OCI-LY7 (cell line): ENCODE measurements around the gene SEBOX. TPM values are rescaled to one million over a fixed set of nuclear protein-coding genes. Genes with fewer than 3 reads are reported as not detected.

Experiments
- BruUV-seq: library from RNA; stranded (reverse); fragments of 400-500 nt; replicated peaks from 2 replicates; lab custom pipeline; 2021; lab: Mats Ljungman, UMichigan
- CTCF ChIA-PET: fragments of 300-600 bp; sonication (Branson Sonifier 250); formaldehyde crosslinking; loops from one replicate; lab custom pipeline; 2022; ENCODE audit warnings: antibody characterized with exemption; ENCODE audit not compliant: unreplicated experiment; lab: Charles Lee
- POLR2A ChIA-PET: fragments of 300-600 bp; sonication (Branson Sonifier 250); formaldehyde crosslinking; loops from one replicate; lab custom pipeline; 2022; ENCODE audit warnings: antibody characterized with exemption; lab: Charles Lee
- DNase-seq: peaks from one replicate; pipeline ENCODE4 v3.0.0-alpha.2; 2015; ENCODE audit warnings: low spot score
- H2AFZ ChIP-seq: fragments of 200-600 bp; sonication (generic), shearing (Covaris generic); 2 replicates; pipeline ENCODE4 v1.6.1; 2014; ENCODE audit warnings: mild to moderate bottlenecking, antibody characterized with exemption, low read length, moderate library complexity
- H3K27ac ChIP-seq: fragments of 200-600 bp; sonication (generic); 2 replicates; pipeline ENCODE4 v1.5.1; 2014; ENCODE audit warnings: mixed run types, low read depth, mild to moderate bottlenecking, moderate library complexity, low read length, inconsistent platforms; ENCODE audit not compliant: poor library complexity, severe bottlenecking
- H3K36me3 ChIP-seq: fragments of 200-600 bp; sonication (generic); 2 replicates; pipeline ENCODE4 v1.6.1; 2014; ENCODE audit warnings: mild to moderate bottlenecking, antibody characterized with exemption, low read length, moderate library complexity, mixed read lengths; ENCODE audit not compliant: insufficient read depth
- H3K4me1 ChIP-seq: fragments of 200-600 bp; sonication (generic); 2 replicates; pipeline ENCODE4 v1.5.1; 2014; ENCODE audit warnings: mild to moderate bottlenecking, low read length; ENCODE audit not compliant: insufficient read depth, poor library complexity, severe bottlenecking
- H3K4me2 ChIP-seq: fragments of 200-600 bp; sonication (generic); 2 replicates; pipeline ENCODE4 v1.6.1; 2014; ENCODE audit warnings: mild to moderate bottlenecking, low read length
- H3K4me3 ChIP-seq: fragments of 200-600 bp; sonication (generic); 2 replicates; pipeline ENCODE4 v1.5.1; 2014; ENCODE audit warnings: mild to moderate bottlenecking, low read depth, low read length; ENCODE audit not compliant: poor library complexity, severe bottlenecking
- H3K79me2 ChIP-seq: fragments of 200-600 bp; sonication (generic); 2 replicates; pipeline ENCODE4 v1.6.1; 2016; ENCODE audit warnings: low read depth, mild to moderate bottlenecking, low read length, moderate library complexity, mixed read lengths; ENCODE audit not compliant: insufficient read depth
- H3K9me2 ChIP-seq: fragments of 200-600 bp; sonication (generic); 2 replicates; pipeline ENCODE4 v1.6.1; 2016; ENCODE audit warnings: mild to moderate bottlenecking, low read length, mixed read lengths; ENCODE audit not compliant: insufficient read depth
- H3K9me3 ChIP-seq: fragments of 200-600 bp; sonication (generic); 2 replicates; pipeline ENCODE4 v1.6.1; 2014; ENCODE audit warnings: mild to moderate bottlenecking, mixed run types, low read length, mixed read lengths
- H4K20me1 ChIP-seq: fragments of 200-600 bp; sonication (generic); 2 replicates; pipeline ENCODE4 v1.6.1; 2014; ENCODE audit warnings: mild to moderate bottlenecking, antibody characterized with exemption, low read length, moderate library complexity, mixed read lengths; ENCODE audit not compliant: insufficient read depth
- CTCF ChIP-seq: fragments of 200-600 bp; sonication (generic); conservative IDR thresholded peaks from 2 replicates; pipeline ENCODE4 v1.5.1; 2014; ENCODE audit warnings: mild to moderate bottlenecking, antibody characterized with exemption, low read length, moderate library complexity, mixed read lengths
- EZH2phosphoT487 ChIP-seq: fragments of 200-600 bp; sonication (generic); IDR thresholded peaks from 2 replicates; pipeline ENCODE4 v1.6.1; 2018; ENCODE audit warnings: low read depth, borderline replicate concordance, mild to moderate bottlenecking, mixed run types, antibody characterized with exemption, low read length, moderate library complexity, mixed read lengths
- intact Hi-C: fragments of 100-400 bp; cut with micrococcal nuclease; formaldehyde crosslinking; loops from one replicate; pipeline ENCODE4 v1.10.0; 2022; ENCODE audit not compliant: unreplicated experiment
- total RNA-seq, 2 experiments: library from RNA; depleted of rRNA in 1 of 2; stranded (reverse); fragments of >200 nt in 1 of 2; shearing (Covaris generic) in 1 of 2; gene quantifications; 2 replicates each; pipeline ENCODE4 v1.2.3, GENCODE V29; 2014 to 2022

Gene SEBOX
- total RNA-seq, 2 experiments from 2014 or later = not detected

DNA sequence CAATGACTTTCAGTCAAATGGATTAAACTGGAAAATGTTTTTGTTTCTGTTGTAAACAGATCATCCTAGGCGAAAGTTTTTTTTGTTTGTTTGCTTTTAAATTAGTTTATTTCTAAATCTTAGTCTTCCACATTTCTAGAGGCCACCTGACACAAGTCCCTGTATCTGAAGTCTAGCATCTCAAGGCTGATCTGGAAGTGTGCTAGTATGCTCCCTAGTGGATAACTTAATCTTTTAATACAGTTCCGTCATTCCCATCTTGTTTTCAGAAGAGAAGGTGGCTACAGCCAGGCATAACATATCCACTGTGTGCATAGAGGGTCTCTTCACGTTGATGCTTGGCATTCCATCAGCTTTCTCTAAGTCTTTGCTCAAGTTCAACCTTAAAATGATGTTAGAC lies 37.3 kb downstream of the SEBOX start:
- Histone ChIP-seq H2AFZ (no peak overlapping the region), H3K4me1 (peaks cover 10% of the 10 kb centered on the region), H3K4me2 (no peak overlapping the region), H3K79me2 (peaks cover 33% of the 10 kb centered on the region), H3K9me2 (no peaks in the 10 kb centered on the region), H4K20me1 (0 out of 2 replicates have a peak, but pooled peaks cover 7% of the 10 kb centered on the region), H3K36me3 (peaks cover 60% of the 10 kb centered on the region), H3K9me3 (no peaks in the 10 kb centered on the region), H3K4me3 (no peak overlapping the region), H3K27ac (no peak overlapping the region)
- TF ChIP-seq EZH2phosphoT487 (no peak), CTCF (peak; percentile 26; the same call in 1 of the 2 replicates)
- intact Hi-C loops = no loop called here
- DNase-seq = no peak
- ChIA-PET POLR2A (interaction anchor here (0.7 kb wide), 1 partner anchor 72 kb away, joined by 3 read pairs; no protein-coding TSS in a partner anchor), CTCF (no interaction called here)
- BruUV-seq = no TSS peak

GRCh38 chr17:28327031-28327607 lies 37.9 kb downstream of the SEBOX start:
- DNase-seq = no peak
- no peak overlapping the region for H3K4me3 ChIP-seq
- no peak for TF ChIP-seq CTCF
- TF ChIP-seq EZH2phosphoT487 = no peak
- no peak overlapping the region for H3K4me2 ChIP-seq
- H3K9me3 ChIP-seq = no peaks in the 10 kb centered on the region
- H4K20me1 ChIP-seq = 0 out of 2 replicates have a peak, but pooled peaks cover 7% of the 10 kb centered on the region
- CTCF ChIA-PET = no interaction called here
- H3K9me2 ChIP-seq = no peaks in the 10 kb centered on the region
- no peak overlapping the region for H3K27ac ChIP-seq
- BruUV-seq = TSS peak; percentile 25
- intact Hi-C loops = no loop called here
- peaks cover 10% of the 10 kb centered on the region for H3K4me1 ChIP-seq
- POLR2A ChIA-PET = interaction anchor here (0.6 kb wide), 2 partner anchors 17 to 19 kb away, joined by 3 to 4 read pairs; no protein-coding TSS in a partner anchor
- H3K79me2 ChIP-seq = peaks cover 38% of the 10 kb centered on the region
- no peak overlapping the region for H2AFZ ChIP-seq
- H3K36me3 ChIP-seq = peaks cover 66% of the 10 kb centered on the region

DNA sequence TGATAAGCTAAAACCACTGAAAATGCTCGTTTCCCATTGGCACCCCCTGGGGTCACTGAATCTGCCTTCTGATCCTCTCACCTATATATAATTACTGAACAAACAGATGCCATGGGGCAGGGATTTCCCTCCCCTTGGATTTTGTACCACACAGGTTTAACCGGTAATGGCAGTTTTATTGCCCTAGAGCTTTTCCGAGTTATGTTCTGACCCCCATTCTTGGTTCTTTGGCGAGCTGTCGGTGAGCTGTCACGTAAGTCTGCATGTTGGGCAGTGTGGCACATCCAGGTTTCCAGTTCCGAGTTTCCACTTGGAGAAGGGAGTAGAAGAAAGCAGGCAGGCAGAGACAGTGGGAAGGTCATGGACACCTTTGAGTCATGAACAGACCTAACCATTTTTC lies 38.9 kb downstream of the SEBOX start:
- TF ChIP-seq CTCF = no peak
- TF ChIP-seq EZH2phosphoT487 = no peak
- CTCF ChIA-PET = no interaction called here
- Histone ChIP-seq H3K36me3 (peaks cover 76% of the 10 kb centered on the region), H3K9me2 (no peaks in the 10 kb centered on the region), H3K79me2 (peaks cover 49% of the 10 kb centered on the region), H3K27ac (no peak overlapping the region), H3K9me3 (no peaks in the 10 kb centered on the region), H3K4me2 (no peak overlapping the region), H2AFZ (no peak overlapping the region), H4K20me1 (0 out of 2 replicates have a peak, but pooled peaks cover 7% of the 10 kb centered on the region), H3K4me1 (peaks cover 18% of the 10 kb centered on the region), H3K4me3 (no peak overlapping the region)
- POLR2A ChIA-PET = interaction anchor here (0.6 to 1.1 kb wide), 3 partner anchors 16 to 31 kb away, joined by 3 to 4 read pairs (median 4); partner anchors contain the start of gene POLDIP2
- intact Hi-C loops = no loop called here
- no TSS peak for BruUV-seq
- DNase-seq = no peak
